GM21447 (cell line): ENCODE results near the gene TNFRSF25.
"Not testable (repeated sequence)": the region's sequence is repeated elsewhere in the genome, so short reads cannot be mapped to it uniquely, and the experiment has no call there.

Source experiments
- ATAC-seq: cut with Tn5 transposase; IDR thresholded peaks from one replicate; pipeline ENCODE4 v1.9.1; 2021; ENCODE audit not compliant: unreplicated experiment

TNFRSF25 gene

GRCh38 chr1:6470132-6471085 lies 4.4 kb upstream of the TNFRSF25 start:
- ATAC-seq, result no peak

- no peak for ATAC-seq
Observed at GRCh38 chr1:6468729-6469461, 2.9 kb upstream of the TNFRSF25 start.

- no peak for ATAC-seq
Observed at GRCh38 chr1:6467744-6468688, 2.0 kb upstream of the TNFRSF25 start.

- no peak for ATAC-seq
Observed at GRCh38 chr1:6467224-6467623, 1.3 kb upstream of the TNFRSF25 start.

- no peak for ATAC-seq
Observed at GRCh38 chr1:6466751-6467150, 778 bp upstream of the TNFRSF25 start.

- no peak for ATAC-seq
Observed at GRCh38 chr1:6465461-6466005, 440 bp downstream of the TNFRSF25 start.

GRCh38 chr1:6464915-6465314 lies 1.1 kb downstream of the TNFRSF25 start:
- ATAC-seq, result no peak

- no peak for ATAC-seq
Observed at GRCh38 chr1:6464514-6464836, 1.5 kb downstream of the TNFRSF25 start.

GRCh38 chr1:6463120-6463412 lies 2.9 kb downstream of the TNFRSF25 start:
- ATAC-seq, result no peak

GRCh38 chr1:6462412-6463119 lies 3.4 kb downstream of the TNFRSF25 start:
- ATAC-seq, result no peak

GRCh38 chr1:6461538-6462411 lies 4.2 kb downstream of the TNFRSF25 start:
- ATAC-seq, result no peak

- no peak for ATAC-seq
Observed at GRCh38 chr1:6461051-6461530, 4.9 kb downstream of the TNFRSF25 start.

- ATAC-seq, result no peak
Observed at GRCh38 chr1:6460301-6461050, 5.5 kb downstream of the TNFRSF25 start.

- ATAC-seq, result no peak
Observed at GRCh38 chr1:6459850-6460265, 6.1 kb downstream of the TNFRSF25 start.

- no peak for ATAC-seq
Observed at GRCh38 chr1:6456800-6457466, 9.0 kb downstream of the TNFRSF25 start.

- ATAC-seq, result not testable (repeated sequence)
Observed at GRCh38 chr1:6455752-6456520, 10.0 kb downstream of the TNFRSF25 start.
